SK-N-SH treated with all-trans-retinoic acid at 6 μM for 48 hours (cell line): Measurements from ENCODE around the gene WDR53.
A peak's percentile ranks its signal among the peaks of the same experiment; 100 is the strongest.
"Not testable (repeated sequence)": the region's sequence is repeated elsewhere in the genome, so short reads cannot be mapped to it uniquely, and the experiment has no call there.

Source experiments
- ATAC-seq: fragments of 200-7000 bp; cut with Tn5 transposase; 3 replicates; pipeline ENCODE4 v1.9.1; 2020; ENCODE audit warnings: mild to moderate bottlenecking, moderate library complexity
- ARNTL ChIP-seq: fragments of 450-650 bp; formaldehyde crosslinking; IDR thresholded peaks from 2 replicates; pipeline ENCODE4 v1.5.0; 2020; ENCODE audit warnings: low read depth, mild to moderate bottlenecking, moderate library complexity, borderline replicate concordance
- BACH2 ChIP-seq: fragments of 250-450 bp; sonication (Bioruptor Pico); IDR thresholded peaks from 2 replicates; pipeline ENCODE4 v1.9.0; 2021; ENCODE audit warnings: mild to moderate bottlenecking, borderline replicate concordance
- CSRNP3 ChIP-seq: fragments of 250-450 bp; sonication (Bioruptor Pico); IDR thresholded peaks from 2 replicates; pipeline ENCODE4 v1.5.1; 2021; ENCODE audit warnings: mild to moderate bottlenecking, moderate library complexity
- ESRRG ChIP-seq: fragments of 250-450 bp; sonication (Bioruptor Pico); IDR thresholded peaks from 2 replicates; pipeline ENCODE4 v1.6.1; 2021; ENCODE audit warnings: mild to moderate bottlenecking
- GLIS3 ChIP-seq: fragments of 250-450 bp; sonication (Bioruptor Pico); IDR thresholded peaks from 2 replicates; pipeline ENCODE4 v1.5.0; 2020; ENCODE audit warnings: mild to moderate bottlenecking, moderate library complexity
- ISL1 ChIP-seq: fragments of 250-450 bp; sonication (Bioruptor Pico); IDR thresholded peaks from 2 replicates; pipeline ENCODE4 v2.1.2; 2022; ENCODE audit warnings: mild to moderate bottlenecking, moderate library complexity
- OSR1 ChIP-seq: fragments of 250-450 bp; sonication (Bioruptor Pico); IDR thresholded peaks from 2 replicates; pipeline ENCODE4 v1.8.0; 2022; ENCODE audit warnings: moderate library complexity, mild to moderate bottlenecking, inconsistent platforms
- RARB ChIP-seq: fragments of 250-450 bp; sonication (Bioruptor Pico); IDR thresholded peaks from 2 replicates; pipeline ENCODE4 v1.8.0; 2021; ENCODE audit warnings: mild to moderate bottlenecking, moderate library complexity
- SNAI2 ChIP-seq: fragments of 250-450 bp; sonication (Bioruptor Pico); IDR thresholded peaks from 2 replicates; pipeline ENCODE4 v1.5.0; 2020; ENCODE audit warnings: mild to moderate bottlenecking, moderate library complexity
- TCF4 ChIP-seq: fragments of 250-450 bp; sonication (Bioruptor Pico); IDR thresholded peaks from 2 replicates; pipeline ENCODE4 v1.8.0; 2021; ENCODE audit warnings: mild to moderate bottlenecking, moderate library complexity, borderline replicate concordance
- TSHZ2 ChIP-seq: fragments of 250-450 bp; sonication (Bioruptor Pico); IDR thresholded peaks from 2 replicates; pipeline ENCODE4 v1.5.0; 2020; ENCODE audit warnings: mild to moderate bottlenecking, moderate library complexity
- ZC3H10 ChIP-seq: fragments of 250-450 bp; sonication (Bioruptor Pico); IDR thresholded peaks from 2 replicates; pipeline ENCODE4 v1.5.1; 2021; ENCODE audit warnings: mild to moderate bottlenecking, moderate library complexity
- ZFP3 ChIP-seq: fragments of 250-450 bp; sonication (Bioruptor Pico); IDR thresholded peaks from 2 replicates; pipeline ENCODE4 v1.5.0; 2020; ENCODE audit warnings: mild to moderate bottlenecking, moderate library complexity
- ZFP30 ChIP-seq: fragments of 450-650 bp; formaldehyde crosslinking; IDR thresholded peaks from 2 replicates; pipeline ENCODE4 v1.5.0; 2022; ENCODE audit warnings: mild to moderate bottlenecking, moderate library complexity
- ZNF565 ChIP-seq: fragments of 450-650 bp; formaldehyde crosslinking; conservative IDR thresholded peaks from 2 replicates; pipeline ENCODE4 v1.5.0; 2020; ENCODE audit warnings: low read depth, mild to moderate bottlenecking, moderate library complexity
- ZNF70 ChIP-seq: fragments of 450-650 bp; formaldehyde crosslinking; IDR thresholded peaks from 2 replicates; pipeline ENCODE4 v1.5.0; 2020; ENCODE audit warnings: mild to moderate bottlenecking, moderate library complexity
- ZNF8 ChIP-seq: fragments of 450-650 bp; formaldehyde crosslinking; IDR thresholded peaks from 2 replicates; pipeline ENCODE4 v1.5.0; 2020; ENCODE audit warnings: mild to moderate bottlenecking, moderate library complexity
- TF ChIP-seq, protein P1 (sequence below): fragments of 250-450 bp; sonication (Bioruptor Pico); IDR thresholded peaks from 2 replicates; pipeline ENCODE4 v1.5.1; 2020; ENCODE audit warnings: low read depth, mild to moderate bottlenecking, moderate library complexity
- TF ChIP-seq, protein P2 (sequence below): fragments of 250-450 bp; sonication (Bioruptor Pico); IDR thresholded peaks from 2 replicates; pipeline ENCODE4 v1.8.0; 2020; ENCODE audit warnings: mild to moderate bottlenecking, moderate library complexity, borderline replicate concordance

WDR53 gene

GRCh38 chr3:196568246-196569002 is at the start of gene WDR53, which contains the start of gene FBXO45:
WDR53 (minus strand) TSS chr3:196568554; CDS start chr3:196561475, 7,079 bp downstream.
FBXO45 (plus strand) TSS chr3:196568660; CDS start chr3:196568985, 325 bp downstream.
- TF ChIP-seq OSR1 (CRISPR knock-in tag): no peak
- TF ChIP-seq ARNTL: no peak
- TF ChIP-seq GLIS3: no peak
- TF ChIP-seq ISL1: no peak
- no peak for TF ChIP-seq ZC3H10 (CRISPR knock-in tag)
- TF ChIP-seq BACH2 (CRISPR knock-in tag): no peak

GRCh38 chr3:196617256-196617655 is 48.9 kb upstream of the WDR53 start:
- ATAC-seq: no peak
- no peak for TF ChIP-seq ZNF565 (CRISPR knock-in tag)
- TF ChIP-seq SNAI2: no peak
- no peak for TF ChIP-seq ZFP3 (CRISPR knock-in tag)
- TF ChIP-seq ZNF70 (CRISPR knock-in tag): no peak
- TF ChIP-seq RARB (CRISPR knock-in tag): no peak
- TF ChIP-seq ISL1: no peak
- TF ChIP-seq, protein P1, sequence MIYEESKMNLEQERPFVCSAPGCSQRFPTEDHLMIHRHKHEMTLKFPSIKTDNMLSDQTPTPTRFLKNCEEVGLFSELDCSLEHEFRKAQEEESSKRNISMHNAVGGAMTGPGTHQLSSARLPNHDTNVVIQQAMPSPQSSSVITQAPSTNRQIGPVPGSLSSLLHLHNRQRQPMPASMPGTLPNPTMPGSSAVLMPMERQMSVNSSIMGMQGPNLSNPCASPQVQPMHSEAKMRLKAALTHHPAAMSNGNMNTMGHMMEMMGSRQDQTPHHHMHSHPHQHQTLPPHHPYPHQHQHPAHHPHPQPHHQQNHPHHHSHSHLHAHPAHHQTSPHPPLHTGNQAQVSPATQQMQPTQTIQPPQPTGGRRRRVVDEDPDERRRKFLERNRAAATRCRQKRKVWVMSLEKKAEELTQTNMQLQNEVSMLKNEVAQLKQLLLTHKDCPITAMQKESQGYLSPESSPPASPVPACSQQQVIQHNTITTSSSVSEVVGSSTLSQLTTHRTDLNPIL: no peak
- TF ChIP-seq ZFP30 (CRISPR knock-in tag): no peak
- TF ChIP-seq ESRRG (CRISPR knock-in tag): no peak
- TF ChIP-seq, protein P2, sequence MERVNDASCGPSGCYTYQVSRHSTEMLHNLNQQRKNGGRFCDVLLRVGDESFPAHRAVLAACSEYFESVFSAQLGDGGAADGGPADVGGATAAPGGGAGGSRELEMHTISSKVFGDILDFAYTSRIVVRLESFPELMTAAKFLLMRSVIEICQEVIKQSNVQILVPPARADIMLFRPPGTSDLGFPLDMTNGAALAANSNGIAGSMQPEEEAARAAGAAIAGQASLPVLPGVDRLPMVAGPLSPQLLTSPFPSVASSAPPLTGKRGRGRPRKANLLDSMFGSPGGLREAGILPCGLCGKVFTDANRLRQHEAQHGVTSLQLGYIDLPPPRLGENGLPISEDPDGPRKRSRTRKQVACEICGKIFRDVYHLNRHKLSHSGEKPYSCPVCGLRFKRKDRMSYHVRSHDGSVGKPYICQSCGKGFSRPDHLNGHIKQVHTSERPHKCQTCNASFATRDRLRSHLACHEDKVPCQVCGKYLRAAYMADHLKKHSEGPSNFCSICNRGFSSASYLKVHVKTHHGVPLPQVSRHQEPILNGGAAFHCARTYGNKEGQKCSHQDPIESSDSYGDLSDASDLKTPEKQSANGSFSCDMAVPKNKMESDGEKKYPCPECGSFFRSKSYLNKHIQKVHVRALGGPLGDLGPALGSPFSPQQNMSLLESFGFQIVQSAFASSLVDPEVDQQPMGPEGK (CRISPR knock-in tag): no peak
- TF ChIP-seq, all 23 proteins: peak for 0

More at GRCh38 chr3:196568246-196569002, at the start of gene WDR53, which contains the start of gene FBXO45:
- peak; percentile 98 for ATAC-seq

DNA sequence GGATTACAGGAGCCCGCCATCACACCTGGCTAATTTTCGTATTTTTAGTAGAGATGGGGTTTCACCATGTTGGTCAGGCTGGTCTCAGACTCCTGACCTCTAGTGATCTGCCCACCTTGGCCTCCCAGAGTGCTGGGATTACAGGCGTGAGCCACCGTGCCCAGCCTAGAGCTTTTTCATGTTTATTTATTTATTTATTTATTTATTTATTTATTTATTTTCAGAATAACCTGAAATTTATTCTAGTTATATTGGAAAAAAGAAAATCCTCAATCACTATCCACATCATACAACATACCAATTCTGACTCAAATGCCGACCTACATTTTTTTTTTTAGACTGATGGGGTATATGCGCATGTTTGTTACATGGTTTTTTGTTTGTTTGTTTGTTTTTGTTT is 46.9 kb upstream of the WDR53 start:
- ATAC-seq: not testable (repeated sequence)

- ATAC-seq: peak; percentile 23
- TF ChIP-seq ZFP30 (CRISPR knock-in tag): no peak
- no peak for TF ChIP-seq ZNF70 (CRISPR knock-in tag)
- TF ChIP-seq TSHZ2 (CRISPR knock-in tag): no peak
- TF ChIP-seq ARNTL: no peak
- TF ChIP-seq ZFP3 (CRISPR knock-in tag): no peak
- TF ChIP-seq, all 23 proteins: peak for 0
Measured at GRCh38 chr3:196611761-196612483, 43.6 kb upstream of the WDR53 start.

DNA sequence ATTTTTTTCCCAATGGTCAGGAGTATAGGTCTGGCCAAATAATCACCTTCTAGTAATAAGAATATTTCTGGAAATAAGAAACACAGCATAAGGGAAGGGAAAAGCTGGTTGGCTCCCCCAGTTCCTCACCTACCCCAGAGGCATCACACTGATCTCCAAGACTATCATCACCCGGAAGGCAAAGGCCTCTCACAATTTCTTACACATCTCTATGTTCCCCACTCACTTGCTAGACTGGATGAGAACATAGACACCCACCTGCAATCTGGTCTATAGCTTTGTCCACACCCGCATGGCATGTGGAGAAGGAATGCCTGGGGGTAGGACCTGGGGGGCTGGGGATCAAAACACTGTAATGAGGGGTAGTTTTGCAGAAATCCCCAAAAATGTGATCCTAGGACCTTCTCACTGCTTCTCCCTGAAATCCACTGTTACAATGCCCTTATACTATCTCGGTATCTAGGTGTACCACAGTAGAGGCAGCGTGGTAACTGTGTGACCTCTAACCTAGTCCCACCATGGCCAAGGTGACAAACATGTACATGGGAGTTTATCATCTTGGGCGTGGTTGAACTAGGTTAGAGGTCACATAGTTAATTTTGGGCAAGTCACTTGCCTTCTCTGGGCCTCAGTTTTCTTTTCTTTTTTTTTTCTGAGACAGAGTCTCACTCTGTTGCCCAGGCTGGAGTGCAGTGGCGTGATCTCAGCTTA is 41.6 kb upstream of the WDR53 start:
- no peak for ATAC-seq
- TF ChIP-seq ARNTL (no peak), CSRNP3 (CRISPR knock-in tag) (no peak), TSHZ2 (CRISPR knock-in tag) (no peak), ZFP30 (CRISPR knock-in tag) (no peak), OSR1 (CRISPR knock-in tag) (no peak), ESRRG (CRISPR knock-in tag) (no peak), ZNF565 (CRISPR knock-in tag) (no peak), TCF4 (CRISPR knock-in tag) (no peak), ISL1 (no peak), ZNF8 (CRISPR knock-in tag) (no peak)
- TF ChIP-seq, protein P2 (CRISPR knock-in tag): no peak
